Smooth muscle cell (in vitro differentiated cells): ENCODE results near the gene SLC35C1. TPM values are rescaled to one million over a fixed set of nuclear protein-coding genes. Genes with fewer than 3 reads are reported as not detected.

Source experiments
- DNase-seq: peaks from one replicate; lab custom pipeline; 2025; ENCODE audit not compliant: unreplicated experiment; lab: John Stamatoyannopoulos, UW
- H2AFZ ChIP-seq: fragments of 200-600 bp; sonication (generic); 2 replicates; pipeline ENCODE4 v1.6.0; 2016; ENCODE audit warnings: antibody characterized with exemption, low read depth, mild to moderate bottlenecking
- H3F3A ChIP-seq: fragments of 200-600 bp; sonication (generic); 2 replicates; pipeline ENCODE4 v1.6.0; 2017; ENCODE audit warnings: antibody characterized with exemption, low read depth
- H3K27ac ChIP-seq: fragments of 200-600 bp; sonication (generic); 2 replicates; pipeline ENCODE4 v1.5.1; 2016; ENCODE audit warnings: low read depth, mild to moderate bottlenecking
- H3K27me3 ChIP-seq: fragments of 200-600 bp; sonication (generic); 2 replicates; pipeline ENCODE4 v1.6.1; 2016; ENCODE audit warnings: low read depth, mild to moderate bottlenecking
- H3K36me3 ChIP-seq: fragments of 200-600 bp; sonication (generic); 2 replicates; pipeline ENCODE4 v1.5.1; 2016; ENCODE audit warnings: low read depth
- H3K4me1 ChIP-seq: fragments of 200-600 bp; sonication (generic); 2 replicates; pipeline ENCODE4 v1.5.1; 2016; ENCODE audit warnings: low read depth
- H3K4me2 ChIP-seq: fragments of 200-600 bp; sonication (generic); 2 replicates; pipeline ENCODE4 v1.6.0; 2016; ENCODE audit warnings: mild to moderate bottlenecking
- H3K4me3 ChIP-seq: fragments of 200-600 bp; sonication (generic); 2 replicates; pipeline ENCODE4 v1.5.1; 2016; ENCODE audit warnings: mild to moderate bottlenecking
- H3K79me2 ChIP-seq: fragments of 200-600 bp; sonication (generic); 2 replicates; pipeline ENCODE4 v1.6.0; 2016; ENCODE audit warnings: low read depth, mild to moderate bottlenecking
- H3K9ac ChIP-seq: fragments of 200-600 bp; sonication (generic); 2 replicates; pipeline ENCODE4 v1.6.0; 2016; ENCODE audit warnings: low read depth
- H3K9me3 ChIP-seq: fragments of 200-600 bp; sonication (generic); replicated peaks from 2 replicates; pipeline ENCODE4 v1.5.1; 2016; ENCODE audit warnings: low read depth
- H4K20me1 ChIP-seq: fragments of 200-600 bp; sonication (generic); 2 replicates; pipeline ENCODE4 v1.6.0; 2016; ENCODE audit warnings: low read depth
- WGBS: methylation state at CpG from one replicate; pipeline ENCODE4 v1.1.7; 2016; ENCODE audit warnings: low lambda C conversion rate; 5-methylcytosine and 5-hydroxymethylcytosine counted together
- polyA plus RNA-seq: library from polyadenylated mRNA; unstranded; fragments of >200 nt; fragmentation: Nextera tagmentation; extraction: Ambion mirVana; gene quantifications from 2 replicates; pipeline ENCODE4 v1.2.1, GENCODE V29; 2016
- total RNA-seq: library from RNA; depleted of rRNA; stranded (reverse); fragments of >200 nt; gene quantifications from 2 replicates; pipeline ENCODE4 v1.2.3, GENCODE V29; 2014
- TF ChIP-seq, protein P1 (sequence below): fragments of 200-600 bp; sonication (generic); IDR thresholded peaks from 2 replicates; pipeline ENCODE4 v1.5.1; 2017; ENCODE audit warnings: borderline replicate concordance, mild to moderate bottlenecking, antibody characterized with exemption; ENCODE audit not compliant: insufficient read depth, poor library complexity, severe bottlenecking

Gene SLC35C1
- total and polyA plus RNA-seq, 2 experiments from 2014 or later, result 8.9 to 32.7 TPM

DNA sequence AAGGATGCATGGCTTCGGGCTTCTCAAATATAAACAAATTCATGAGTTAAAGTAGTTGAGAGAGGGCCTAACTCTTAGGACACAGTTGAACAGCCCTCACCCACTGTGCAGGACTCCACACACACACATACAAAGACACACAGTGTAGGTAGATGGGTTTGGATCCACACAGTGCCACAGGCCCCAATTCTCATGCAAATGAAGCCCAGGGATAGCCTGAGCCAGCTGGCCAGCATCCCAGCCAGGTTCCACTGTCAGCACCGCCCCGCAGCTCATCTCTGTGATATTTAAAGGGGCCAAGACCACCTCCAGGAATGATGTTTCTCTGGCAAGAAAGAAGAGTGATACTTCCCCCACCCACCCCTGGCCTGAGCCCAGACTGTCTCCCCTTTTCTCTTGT is 11.7 kb downstream of the SLC35C1 start:
- DNase-seq, result no peak
- Histone ChIP-seq H3K27me3 (no peaks in the 10 kb centered on the region), H3K9me3 (no peaks in the 10 kb centered on the region), H3K4me3 (no peak overlapping the region), H4K20me1 (peaks cover 11% of the 10 kb centered on the region), H3K4me1 (no peaks in the 10 kb centered on the region), H3K36me3 (no peaks in the 10 kb centered on the region), H3K9ac (no peak overlapping the region), H2AFZ (no peak overlapping the region), H3F3A (no peaks in the 10 kb centered on the region), H3K4me2 (no peak overlapping the region), H3K79me2 (no peaks in the 10 kb centered on the region), H3K27ac (no peak overlapping the region)
- 80% methylated on average over 3 of the region's 3 CpGs for WGBS
- TF ChIP-seq, protein P1, sequence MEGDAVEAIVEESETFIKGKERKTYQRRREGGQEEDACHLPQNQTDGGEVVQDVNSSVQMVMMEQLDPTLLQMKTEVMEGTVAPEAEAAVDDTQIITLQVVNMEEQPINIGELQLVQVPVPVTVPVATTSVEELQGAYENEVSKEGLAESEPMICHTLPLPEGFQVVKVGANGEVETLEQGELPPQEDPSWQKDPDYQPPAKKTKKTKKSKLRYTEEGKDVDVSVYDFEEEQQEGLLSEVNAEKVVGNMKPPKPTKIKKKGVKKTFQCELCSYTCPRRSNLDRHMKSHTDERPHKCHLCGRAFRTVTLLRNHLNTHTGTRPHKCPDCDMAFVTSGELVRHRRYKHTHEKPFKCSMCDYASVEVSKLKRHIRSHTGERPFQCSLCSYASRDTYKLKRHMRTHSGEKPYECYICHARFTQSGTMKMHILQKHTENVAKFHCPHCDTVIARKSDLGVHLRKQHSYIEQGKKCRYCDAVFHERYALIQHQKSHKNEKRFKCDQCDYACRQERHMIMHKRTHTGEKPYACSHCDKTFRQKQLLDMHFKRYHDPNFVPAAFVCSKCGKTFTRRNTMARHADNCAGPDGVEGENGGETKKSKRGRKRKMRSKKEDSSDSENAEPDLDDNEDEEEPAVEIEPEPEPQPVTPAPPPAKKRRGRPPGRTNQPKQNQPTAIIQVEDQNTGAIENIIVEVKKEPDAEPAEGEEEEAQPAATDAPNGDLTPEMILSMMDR, result no peak

DNA sequence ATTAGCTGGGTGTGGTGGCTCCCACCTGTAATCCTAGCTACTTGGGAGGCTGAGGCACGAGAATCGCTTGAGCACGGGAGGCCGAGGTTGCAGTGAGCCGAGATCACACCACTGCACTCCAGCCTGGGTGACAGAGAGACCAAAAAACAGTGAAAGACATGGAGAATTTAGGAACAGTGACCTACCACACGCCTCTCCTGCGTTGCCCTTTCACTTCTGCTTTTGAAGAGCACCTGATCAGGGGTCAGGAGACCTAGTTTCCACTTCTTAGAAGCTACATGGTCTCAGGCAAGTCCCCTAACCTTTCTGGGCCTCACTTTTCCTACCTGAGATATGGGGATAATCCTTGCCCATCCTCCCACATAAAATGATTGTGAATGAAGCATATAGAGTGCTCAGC is 12.2 kb downstream of the SLC35C1 start:
- Histone ChIP-seq H3K9ac (no peak overlapping the region), H3K4me2 (no peak overlapping the region), H3K79me2 (no peaks in the 10 kb centered on the region), H4K20me1 (peaks cover 5% of the 10 kb centered on the region), H3K27me3 (no peaks in the 10 kb centered on the region), H3K9me3 (no peaks in the 10 kb centered on the region), H3K4me3 (no peak overlapping the region), H3K36me3 (no peaks in the 10 kb centered on the region), H3F3A (no peaks in the 10 kb centered on the region), H2AFZ (no peak overlapping the region), H3K27ac (no peak overlapping the region), H3K4me1 (no peaks in the 10 kb centered on the region)
- over 99% methylated on average over 7 of the region's 7 CpGs for WGBS
- DNase-seq, result no peak
- TF ChIP-seq, protein P1, result no peak

- Histone ChIP-seq H3K9ac (no peak overlapping the region), H3K36me3 (no peaks in the 10 kb centered on the region), H3K27ac (no peak overlapping the region), H3K4me1 (peaks cover 11% of the 10 kb centered on the region), H4K20me1 (no peaks in the 10 kb centered on the region), H3K9me3 (no peaks in the 10 kb centered on the region), H3K4me3 (no peak overlapping the region), H3K27me3 (no peaks in the 10 kb centered on the region), H3K79me2 (no peaks in the 10 kb centered on the region), H2AFZ (no peak overlapping the region), H3F3A (peaks cover 10% of the 10 kb centered on the region), H3K4me2 (no peak overlapping the region)
- no peak for DNase-seq
- TF ChIP-seq, protein P1, result no peak
- 87% methylated on average over 6 of the region's 6 CpGs for WGBS
These were observed 14.1 kb downstream of the SLC35C1 start for GRCh38 chr11:45818961-45819605.
